NT2/D1 (cell line): ENCODE results near the gene OR2T10.
"Not testable (repeated sequence)": the region's sequence is repeated elsewhere in the genome, so short reads cannot be mapped to it uniquely, and the experiment has no call there.

ENCODE experiments used
- DNase-seq: peaks from one replicate; pipeline ENCODE4 v3.0.0-alpha.2; 2011; ENCODE audit warnings: low read depth, low spot score
- H3K27me3 ChIP-seq: 2 replicates; pipeline ENCODE4 v1.6.0; 2011; ENCODE audit warnings: mild to moderate bottlenecking; ENCODE audit not compliant: insufficient read length, insufficient read depth
- H3K36me3 ChIP-seq: 2 replicates; pipeline ENCODE4 v1.6.1; 2011; ENCODE audit warnings: mild to moderate bottlenecking, low read length, mixed read lengths; ENCODE audit not compliant: insufficient read depth, insufficient read length
- H3K4me1 ChIP-seq: 2 replicates; pipeline ENCODE4 v1.5.1; 2011; ENCODE audit not compliant: insufficient read depth, insufficient read length
- H3K4me3 ChIP-seq: 2 replicates; pipeline ENCODE4 v1.5.1; 2011; ENCODE audit warnings: low read depth; ENCODE audit not compliant: insufficient read length
- H3K9ac ChIP-seq: 2 replicates; pipeline ENCODE4 v1.6.0; 2011; ENCODE audit warnings: low read depth; ENCODE audit not compliant: insufficient read length
- H3K9me3 ChIP-seq: 2 replicates; pipeline ENCODE4 v1.5.1; 2011; ENCODE audit warnings: mild to moderate bottlenecking, low read length; ENCODE audit not compliant: insufficient read depth

Gene OR2T10

DNA sequence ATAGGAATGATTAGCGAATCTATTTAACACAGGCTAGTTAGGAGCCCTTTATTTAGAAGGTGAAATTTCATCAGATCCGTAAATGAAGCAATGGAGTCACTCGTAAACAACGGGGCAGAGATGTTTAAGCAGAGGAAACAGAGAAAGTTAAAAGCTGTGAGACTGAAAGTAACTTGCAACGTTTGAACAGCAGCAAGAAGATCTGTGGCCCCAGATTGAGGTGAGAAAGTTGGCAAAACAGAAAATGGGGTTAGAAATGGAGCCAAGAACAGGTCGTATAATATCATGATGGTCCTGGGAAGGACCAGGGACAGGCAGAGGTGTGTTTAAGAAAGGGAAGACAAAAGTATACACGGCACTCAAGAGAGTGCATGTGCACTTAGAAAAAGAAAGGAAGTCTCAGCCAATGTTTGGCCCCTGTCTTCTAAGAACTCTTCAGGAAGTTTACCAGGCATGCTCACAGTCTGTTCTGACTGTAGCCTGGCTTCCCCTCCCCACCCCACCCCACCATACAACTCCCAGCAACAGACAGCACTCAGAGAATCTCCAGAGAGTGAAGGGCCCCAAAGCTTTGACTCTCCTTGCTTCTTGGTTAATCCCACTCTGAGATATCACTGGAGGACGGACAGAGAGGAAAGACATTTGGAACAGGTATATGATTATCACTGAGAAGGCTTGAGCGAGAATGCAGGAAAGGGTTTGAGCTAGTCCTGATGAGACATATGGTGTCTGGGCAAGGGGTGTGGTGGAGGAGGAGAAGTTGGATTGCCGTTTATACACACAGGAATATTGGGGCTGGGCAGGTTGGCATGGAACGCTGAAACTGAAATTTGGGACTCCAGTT is 31.7 kb downstream of the OR2T10 start:
- H3K4me3 ChIP-seq, DNase-seq, H3K9ac ChIP-seq, H3K36me3 ChIP-seq, H3K4me1 ChIP-seq, H3K27me3 ChIP-seq, H3K9me3 ChIP-seq: not testable (repeated sequence)

- not testable (repeated sequence) for H3K27me3 ChIP-seq, H3K4me1 ChIP-seq, H3K9ac ChIP-seq, DNase-seq, H3K36me3 ChIP-seq, H3K9me3 ChIP-seq, H3K4me3 ChIP-seq
Measured at GRCh38 chr1:248562672-248563071, 34.8 kb downstream of the OR2T10 start, which contains the start of gene OR2T29. Gene OR2T29, minus strand, starts transcription at chr1:248562772. Its CDS starts 3,281 bp downstream, at chr1:248559491.

GRCh38 chr1:248551027-248551426 is 46.5 kb downstream of the OR2T10 start:
- H3K27me3 ChIP-seq, H3K4me1 ChIP-seq, H3K9ac ChIP-seq, H3K4me3 ChIP-seq, DNase-seq, H3K36me3 ChIP-seq, H3K9me3 ChIP-seq: not testable (repeated sequence)

- not testable (repeated sequence) for H3K4me1 ChIP-seq, H3K9ac ChIP-seq, H3K9me3 ChIP-seq, H3K27me3 ChIP-seq, H3K4me3 ChIP-seq, DNase-seq, H3K36me3 ChIP-seq
Measured at GRCh38 chr1:248547383-248547782, 50.1 kb downstream of the OR2T10 start.
